Small intestine (tissue), 16 donors: ENCODE measurements around the gene YWHAE. TPM values are rescaled to one million over a fixed set of nuclear protein-coding genes. Genes with fewer than 3 reads are reported as not detected.
"Not testable (repeated sequence)": the region's sequence is repeated elsewhere in the genome, so short reads cannot be mapped to it uniquely, and the experiment has no call there.

ENCODE experiments used
- DNase-seq, 2 donors: peaks; one replicate each; pipeline versions ENCODE4 v3.0.0 to v3.0.0-alpha.2; 2013
- FAIRE-seq: peaks from 2 replicates; lab custom pipeline; 2012; peaks lifted over from hg19 to GRCh38; lab: Jason Lieb, UNC
- H3K27ac ChIP-seq, 3 donors: one replicate each; pipeline ENCODE4 v1.5.1; 2013; ENCODE audit warnings: low read length in 2 of 3, mild to moderate bottlenecking in 2 of 3, control low read depth in 1 of 3, inconsistent platforms in 1 of 3, low read depth in 1 of 3, moderate library complexity in 1 of 3
- H3K27me3 ChIP-seq, 3 donors: one replicate each; pipeline ENCODE4 v1.6.1; 2013; ENCODE audit warnings: low read length in 3 of 3, inconsistent platforms in 1 of 3; ENCODE audit not compliant: control insufficient read depth in 3 of 3, insufficient read depth in 3 of 3
- H3K36me3 ChIP-seq, 3 donors: one replicate each; pipeline ENCODE4 v1.6.1; 2013; ENCODE audit warnings: low read length in 3 of 3, inconsistent platforms in 1 of 3, low read depth in 1 of 3, mild to moderate bottlenecking in 1 of 3, moderate library complexity in 1 of 3; ENCODE audit not compliant: control insufficient read depth in 3 of 3, insufficient read depth in 2 of 3
- H3K4me1 ChIP-seq, 3 donors: one replicate each; pipeline ENCODE4 v1.6.1; 2013; ENCODE audit warnings: low read length in 2 of 3, inconsistent platforms in 1 of 3, low read depth in 1 of 3, mild to moderate bottlenecking in 1 of 3, moderate library complexity in 1 of 3; ENCODE audit not compliant: control insufficient read depth in 3 of 3, insufficient read depth in 2 of 3
- H3K4me3 ChIP-seq, 3 donors: one replicate each; pipeline ENCODE4 v1.5.1; 2013; ENCODE audit warnings: low read length in 3 of 3, control low read depth in 1 of 3, inconsistent platforms in 1 of 3, low read depth in 1 of 3, mild to moderate bottlenecking in 1 of 3, moderate library complexity in 1 of 3
- H3K9me3 ChIP-seq, 2 donors: one replicate each; pipeline ENCODE4 v1.6.1; 2013; ENCODE audit warnings: low read depth in 1 of 2, low read length in 1 of 2; ENCODE audit not compliant: control insufficient read depth in 2 of 2, insufficient read depth in 1 of 2
- WGBS, 3 donors: extraction: QIAGEN DNeasy Blood & Tissue Kit; methylation state at CpG; one replicate each; pipeline ENCODE4 v1.1.7; 2013; 5-methylcytosine and 5-hydroxymethylcytosine counted together
- long read RNA-seq, 10 donors: transcript quantifications; one replicate each; lab custom pipeline, GENCODE V29; 2026
- polyA plus RNA-seq, 4 donors: library from polyadenylated mRNA; stranded (reverse) in 3 of 4; unstranded in 1 of 4; fragments of 200-250 nt in 3 of 4; fragments of 120-200 nt in 1 of 4; gene quantifications; one replicate each; pipeline versions ENCODE4 v1.2.1 to v1.2.3, GENCODE V29; 2013
- donor health status: healthy with polysubstance abuse.
- donor health status: control.
- donor health status: control.
- donor health status: Bipolar disorder and iron deficiency.
- donor health status: healthy.

Gene YWHAE
- 100 to 1,000 TPM; 235 to 618 (median 321) TPM for polyA plus RNA-seq
- long read RNA-seq, donor 1: 0 reads
- long read RNA-seq, donor 2, transcript YWHAE-205 (2 exons, 465 nt): minor isoform, 25 of 104 reads
- long read RNA-seq, donor 2, transcript YWHAE-201 (6 exons, 2,211 nt): major isoform, 61 of 104 reads
- long read RNA-seq, donor 2, partial matches to known transcripts: 13 of 104 reads
- long read RNA-seq, donor 2, other reads (novel, unspliced or antisense): 0 of 104 reads
- long read RNA-seq, donor 3, transcript YWHAE-201 (6 exons, 2,211 nt): major isoform, 72 of 277 reads
- long read RNA-seq, donor 3, transcript YWHAE-204 (3 exons, 691 nt): minor isoform, 14 of 277 reads
- long read RNA-seq, donor 3, transcript YWHAE-205 (2 exons, 465 nt): minor isoform, 63 of 277 reads
- long read RNA-seq, donor 3, partial matches to known transcripts: 127 of 277 reads
- long read RNA-seq, donor 3, other reads (novel, unspliced or antisense): 0 of 277 reads
- long read RNA-seq, donor 4, partial matches to known transcripts: 0 of 5 reads
- long read RNA-seq, donor 4, other reads (novel, unspliced or antisense): 0 of 5 reads
- long read RNA-seq, donor 5, transcript YWHAE-201 (6 exons, 2,211 nt): minor isoform, 22 of 176 reads
- long read RNA-seq, donor 5, transcript YWHAE-204 (3 exons, 691 nt): minor isoform, 13 of 176 reads
- long read RNA-seq, donor 5, transcript YWHAE-205 (2 exons, 465 nt): major isoform, 40 of 176 reads
- long read RNA-seq, donor 5, partial matches to known transcripts: 98 of 176 reads
- long read RNA-seq, donor 5, other reads (novel, unspliced or antisense): 0 of 176 reads
- long read RNA-seq, donor 6, transcript YWHAE-208 (7 exons, 1,818 nt): minor isoform, 7 of 672 reads
- long read RNA-seq, donor 6, transcript YWHAE-201 (6 exons, 2,211 nt): major isoform, 109 of 672 reads
- long read RNA-seq, donor 6, transcript YWHAE-205 (2 exons, 465 nt): minor isoform, 37 of 672 reads
- long read RNA-seq, donor 6, transcript YWHAE-204 (3 exons, 691 nt): minor isoform, 7 of 672 reads
- long read RNA-seq, donor 6, partial matches to known transcripts: 510 of 672 reads
- long read RNA-seq, donor 6, other reads (novel, unspliced or antisense): 0 of 672 reads
- long read RNA-seq, donor 7, transcript YWHAE-205 (2 exons, 465 nt): minor isoform, 78 of 468 reads
- long read RNA-seq, donor 7, transcript YWHAE-201 (6 exons, 2,211 nt): major isoform, 282 of 468 reads
- long read RNA-seq, donor 7, transcript YWHAE-204 (3 exons, 691 nt): minor isoform, 15 of 468 reads
- long read RNA-seq, donor 7, transcript YWHAE-208 (7 exons, 1,818 nt): minor isoform, 8 of 468 reads
- long read RNA-seq, donor 7, partial matches to known transcripts: 78 of 468 reads
- long read RNA-seq, donor 7, other reads (novel, unspliced or antisense): 5 of 468 reads
- long read RNA-seq, donor 8, transcript YWHAE-201 (6 exons, 2,211 nt): major isoform, 8 of 25 reads
- long read RNA-seq, donor 8, transcript YWHAE-205 (2 exons, 465 nt): major isoform, 8 of 25 reads
- long read RNA-seq, donor 8, partial matches to known transcripts: 9 of 25 reads
- long read RNA-seq, donor 8, other reads (novel, unspliced or antisense): 0 of 25 reads
- long read RNA-seq, donor 9, transcript YWHAE-201 (6 exons, 2,211 nt): major isoform, 23 of 56 reads
- long read RNA-seq, donor 9, transcript YWHAE-205 (2 exons, 465 nt): minor isoform, 15 of 56 reads
- long read RNA-seq, donor 9, transcript YWHAE-204 (3 exons, 691 nt): minor isoform, 6 of 56 reads
- long read RNA-seq, donor 9, partial matches to known transcripts: 12 of 56 reads
- long read RNA-seq, donor 9, other reads (novel, unspliced or antisense): 0 of 56 reads
- long read RNA-seq, donor 10, transcript YWHAE-204 (3 exons, 691 nt): minor isoform, 15 of 309 reads
- long read RNA-seq, donor 10, transcript YWHAE-205 (2 exons, 465 nt): minor isoform, 79 of 309 reads
- long read RNA-seq, donor 10, transcript YWHAE-208 (7 exons, 1,818 nt): minor isoform, 7 of 309 reads
- long read RNA-seq, donor 10, transcript YWHAE-201 (6 exons, 2,211 nt): major isoform, 193 of 309 reads
- long read RNA-seq, donor 10, partial matches to known transcripts: 10 of 309 reads
- long read RNA-seq, donor 10, other reads (novel, unspliced or antisense): 0 of 309 reads

- Histone ChIP-seq H3K27me3 (no peaks in the 10 kb centered on the region), H3K4me1 (peaks cover 0 to 15% (median 7%) of the 10 kb centered on the region in 3 donors), H3K36me3 (peaks cover 0 to 12% (median 0%) of the 10 kb centered on the region in 3 donors), H3K4me3 (peak within 1 kb of the TSS; percentile 65 to 98 (median 79)), H3K9me3 (peaks cover 0 to 6% of the 10 kb centered on the region in 2 donors), H3K27ac (peak within 1 kb of the TSS; percentile 71 to 97 (median 85))
- 0 to 1% (median 0%) methylated on average over 79 to 82 of the region's 82 CpGs for WGBS, 3 donors
- DNase-seq (peak; percentile 95 to 99), FAIRE-seq (no peak)
Observed at GRCh38 chr17:1399679-1400512, at the start of gene YWHAE. YWHAE (minus strand) TSS chr17:1400222; CDS start chr17:1400110, 112 bp downstream.

GRCh38 chr17:1449412-1449967 is 49.5 kb upstream of the YWHAE start:
- H3K4me1 ChIP-seq: peaks cover 0 to 7% (median 5%) of the 10 kb centered on the region in 3 donors
- DNase-seq (no peak), FAIRE-seq (no peak)
- H3K27me3 ChIP-seq: no peaks in the 10 kb centered on the region
- H3K36me3 ChIP-seq: peaks cover 0 to 51% (median 0%) of the 10 kb centered on the region in 3 donors
- H3K4me3 ChIP-seq: no peak overlapping the region
- 77 to 88% (median 84%) methylated on average over 5 of the region's 5 CpGs for WGBS, 3 donors
- H3K9me3 ChIP-seq: no peaks in the 10 kb centered on the region
- no peak overlapping the region for H3K27ac ChIP-seq

GRCh38 chr17:1447052-1447451 is 47.0 kb upstream of the YWHAE start:
- Histone ChIP-seq H3K27me3 (no peaks in the 10 kb centered on the region), H3K4me1 (no peaks in the 10 kb centered on the region), H3K9me3 (no peaks in the 10 kb centered on the region), H3K4me3 (no peak overlapping the region), H3K27ac (peak overlapping the region in 1 of 3 donors; percentile 56), H3K36me3 (peaks cover 0 to 44% (median 0%) of the 10 kb centered on the region in 3 donors)
- 68 to 90% (median 74%) methylated on average over 7 of the region's 7 CpGs for WGBS, 3 donors
- FAIRE-seq (no peak), DNase-seq (no peak)

GRCh38 chr17:1446201-1446600 is 46.2 kb upstream of the YWHAE start:
- 91 to 93% (median 93%) methylated on average over 12 of the region's 12 CpGs for WGBS, 3 donors
- H3K4me1 ChIP-seq: no peaks in the 10 kb centered on the region
- no peak for DNase-seq
- no peaks in the 10 kb centered on the region for H3K27me3 ChIP-seq
- H3K4me3 ChIP-seq: no peak overlapping the region
- H3K27ac ChIP-seq: peak overlapping the region in 1 of 3 donors; percentile 14
- no peaks in the 10 kb centered on the region for H3K9me3 ChIP-seq
- H3K36me3 ChIP-seq: peaks cover 0 to 44% (median 0%) of the 10 kb centered on the region in 3 donors
- FAIRE-seq: no peak

GRCh38 chr17:1445695-1446094 is 45.7 kb upstream of the YWHAE start:
- not testable (repeated sequence) for FAIRE-seq, H3K9me3 ChIP-seq, H3K4me1 ChIP-seq, DNase-seq, H3K4me3 ChIP-seq, H3K27ac ChIP-seq, H3K27me3 ChIP-seq
- WGBS, 3 donors: 82 to 95% (median 91%) methylated on average over 4 of the region's 4 CpGs
- H3K36me3 ChIP-seq: peaks cover 0 to 48% (median 0%) of the 10 kb centered on the region in 3 donors

GRCh38 chr17:1442721-1443120 is 42.7 kb upstream of the YWHAE start:
- 94 to 98% (median 96%) methylated on average over 6 of the region's 6 CpGs for WGBS, 3 donors
- H3K9me3 ChIP-seq, H3K27me3 ChIP-seq, DNase-seq, H3K4me1 ChIP-seq, FAIRE-seq, H3K27ac ChIP-seq, H3K4me3 ChIP-seq: not testable (repeated sequence)
- H3K36me3 ChIP-seq: peaks cover 0 to 48% (median 0%) of the 10 kb centered on the region in 3 donors
